NB4 (cell line): ENCODE measurements around the gene PRPH.

Source experiments
- DNase-seq: peaks from one replicate; pipeline ENCODE4 v3.0.0; 2010; ENCODE audit warnings: low read depth
- H3K4me3 ChIP-seq: one replicate; pipeline ENCODE4 v1.5.1; 2011; ENCODE audit warnings: mild to moderate bottlenecking, low read depth, low read length, moderate library complexity
- MYC ChIP-seq: IDR thresholded peaks from 2 replicates; pipeline ENCODE4 v1.6.1; 2011; ENCODE audit warnings: low read depth, low read length
- POLR2A ChIP-seq: IDR thresholded peaks from 2 replicates; pipeline ENCODE4 v1.6.1; 2011; ENCODE audit warnings: mild to moderate bottlenecking; ENCODE audit not compliant: insufficient read length; ENCODE audit errors: extremely low read depth
- TF ChIP-seq, protein P1 (sequence below): IDR thresholded peaks from one replicate; pipeline ENCODE4 v1.5.1; 2012; ENCODE audit warnings: low read depth, low read length
- TF ChIP-seq, protein P2 (sequence below): IDR thresholded peaks from 2 replicates; pipeline ENCODE4 v1.6.1; 2011; ENCODE audit warnings: low read depth, low read length

Gene PRPH

DNA sequence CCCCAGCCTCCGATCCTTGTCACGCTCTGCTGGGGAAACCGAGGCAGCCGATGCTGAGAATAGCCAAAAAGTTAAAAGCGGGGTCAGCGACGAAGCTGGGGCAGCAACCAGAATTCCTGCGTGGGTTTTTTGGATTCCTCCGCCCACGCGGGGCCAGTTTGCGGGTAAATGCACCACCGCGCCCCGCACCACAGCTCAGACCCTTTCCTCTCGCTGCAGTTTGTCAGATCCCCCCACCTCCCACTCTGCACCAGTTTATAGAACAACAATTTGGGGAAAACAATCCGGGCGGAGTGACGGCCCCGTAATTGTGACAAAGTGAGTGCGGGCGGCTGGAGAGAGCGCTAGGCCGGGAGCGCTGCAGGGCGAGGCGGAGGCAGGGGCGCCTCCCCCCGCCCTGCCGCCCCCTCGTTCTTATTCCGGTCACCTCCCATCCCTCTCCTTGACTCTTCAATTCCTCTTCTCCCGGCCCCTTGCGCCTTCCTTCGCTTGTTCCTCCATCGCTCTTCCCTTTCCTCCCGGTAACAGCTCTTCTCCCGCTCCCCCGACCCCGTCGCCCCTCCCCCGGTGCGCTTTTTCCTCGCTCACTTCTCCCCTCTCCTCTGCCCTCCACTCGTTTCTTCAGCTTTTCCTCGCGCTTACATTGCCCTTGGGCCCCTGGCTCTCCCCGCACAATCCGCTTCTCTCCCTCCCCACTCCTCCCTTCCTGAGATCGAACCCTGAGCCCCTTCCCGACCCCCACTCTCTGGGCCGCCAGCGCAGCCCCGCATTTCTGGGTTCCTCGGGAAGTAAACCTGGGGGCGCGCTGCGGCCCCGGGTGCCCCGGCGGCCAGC is 51.1 kb downstream of the PRPH start:
- no peak overlapping the region for H3K4me3 ChIP-seq
- no peak for DNase-seq
- TF ChIP-seq POLR2A = no peak
- TF ChIP-seq, protein P1, sequence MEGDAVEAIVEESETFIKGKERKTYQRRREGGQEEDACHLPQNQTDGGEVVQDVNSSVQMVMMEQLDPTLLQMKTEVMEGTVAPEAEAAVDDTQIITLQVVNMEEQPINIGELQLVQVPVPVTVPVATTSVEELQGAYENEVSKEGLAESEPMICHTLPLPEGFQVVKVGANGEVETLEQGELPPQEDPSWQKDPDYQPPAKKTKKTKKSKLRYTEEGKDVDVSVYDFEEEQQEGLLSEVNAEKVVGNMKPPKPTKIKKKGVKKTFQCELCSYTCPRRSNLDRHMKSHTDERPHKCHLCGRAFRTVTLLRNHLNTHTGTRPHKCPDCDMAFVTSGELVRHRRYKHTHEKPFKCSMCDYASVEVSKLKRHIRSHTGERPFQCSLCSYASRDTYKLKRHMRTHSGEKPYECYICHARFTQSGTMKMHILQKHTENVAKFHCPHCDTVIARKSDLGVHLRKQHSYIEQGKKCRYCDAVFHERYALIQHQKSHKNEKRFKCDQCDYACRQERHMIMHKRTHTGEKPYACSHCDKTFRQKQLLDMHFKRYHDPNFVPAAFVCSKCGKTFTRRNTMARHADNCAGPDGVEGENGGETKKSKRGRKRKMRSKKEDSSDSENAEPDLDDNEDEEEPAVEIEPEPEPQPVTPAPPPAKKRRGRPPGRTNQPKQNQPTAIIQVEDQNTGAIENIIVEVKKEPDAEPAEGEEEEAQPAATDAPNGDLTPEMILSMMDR = no peak
- TF ChIP-seq, protein P2, sequence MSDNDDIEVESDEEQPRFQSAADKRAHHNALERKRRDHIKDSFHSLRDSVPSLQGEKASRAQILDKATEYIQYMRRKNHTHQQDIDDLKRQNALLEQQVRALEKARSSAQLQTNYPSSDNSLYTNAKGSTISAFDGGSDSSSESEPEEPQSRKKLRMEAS = no peak
- no peak for TF ChIP-seq MYC

DNA sequence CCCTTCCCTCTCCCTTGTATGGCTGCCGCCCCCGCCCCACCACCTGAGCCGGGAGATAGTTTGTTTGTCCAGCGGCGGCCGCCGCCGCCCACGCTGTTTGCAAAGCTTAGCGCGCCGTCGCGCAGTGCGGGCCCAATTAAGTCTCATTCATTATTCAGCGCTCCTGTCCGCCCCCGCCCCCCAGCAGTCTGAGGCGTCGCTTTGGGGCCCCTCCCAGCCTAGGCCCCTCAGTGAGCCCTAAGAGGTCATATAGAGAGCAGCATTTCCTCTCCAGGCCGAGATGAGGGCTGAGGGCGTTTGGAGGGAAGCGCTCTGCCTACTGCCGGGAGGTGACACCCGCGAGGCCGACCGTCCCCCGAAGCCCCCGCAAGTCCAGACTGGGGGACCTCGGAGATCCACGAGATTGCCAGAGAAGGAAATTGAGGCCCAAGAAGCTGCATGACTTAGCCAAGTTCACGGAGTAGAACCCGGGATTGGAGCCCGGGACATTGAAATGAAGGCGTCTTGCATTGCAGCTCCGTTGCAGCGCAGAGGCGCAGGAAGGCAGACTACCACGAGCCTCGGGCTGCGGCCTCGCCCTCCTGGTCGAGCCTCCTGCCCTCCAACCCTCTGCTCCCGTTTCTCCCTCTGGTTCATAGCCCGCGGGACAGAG is 51.8 kb downstream of the PRPH start, which contains the start of gene DNAJC22:
TSS of gene DNAJC22 (plus strand) at position 230 of the 652 bp plus-strand sequence. CDS start 1,985 bp downstream, outside the sequence.
- peak within 1 kb of the TSS; percentile 7 for H3K4me3 ChIP-seq
- TF ChIP-seq, protein P2 = no peak
- TF ChIP-seq, protein P1 = peak; percentile 6
- DNase-seq = peak; percentile 62

DNA sequence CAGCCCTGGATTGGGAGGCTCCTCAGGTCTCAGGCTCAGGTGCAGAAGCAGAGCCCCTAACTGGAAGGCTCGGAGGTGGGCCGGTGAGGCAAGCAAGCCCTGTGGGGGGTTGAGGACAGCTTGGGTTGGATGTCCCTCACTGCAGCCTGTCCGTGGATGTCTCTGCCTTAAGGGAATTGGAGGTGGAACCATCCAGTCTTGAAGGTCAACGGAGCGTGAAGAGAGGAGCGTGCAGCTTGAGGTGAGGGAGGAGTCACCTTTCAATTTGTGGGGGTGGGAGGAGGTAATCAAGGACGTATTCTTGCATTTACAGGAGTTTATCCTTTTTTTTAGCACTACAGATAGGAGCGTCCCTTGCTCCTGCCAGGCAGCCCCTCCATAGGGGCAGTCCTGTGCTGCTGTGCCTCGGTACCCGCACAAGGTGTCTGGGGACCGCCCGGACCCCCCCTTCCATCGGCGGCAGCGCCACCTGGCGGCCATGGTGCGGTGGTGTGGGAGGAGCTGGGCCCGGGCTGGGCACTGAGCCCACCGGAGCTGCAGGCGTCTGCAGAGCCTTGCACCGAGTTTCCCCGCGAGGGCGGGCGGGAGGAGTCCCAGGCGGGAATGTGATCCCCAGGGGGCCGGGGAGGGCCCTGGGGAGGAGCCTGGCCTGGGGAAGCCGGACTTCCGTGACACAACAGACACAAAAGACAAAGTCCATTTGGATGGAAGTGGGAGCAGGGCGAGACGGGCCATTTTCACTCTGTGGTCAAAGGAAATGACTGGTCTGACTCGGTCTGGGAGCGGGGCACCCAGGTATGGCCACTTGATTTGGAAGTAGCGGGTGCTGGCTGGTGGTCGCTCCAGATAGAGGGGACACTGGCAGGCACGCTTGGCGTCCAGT is 52.6 kb downstream of the PRPH start:
- TF ChIP-seq, protein P1 = peak; percentile 77
- TF ChIP-seq, protein P2 = no peak
- no peak for TF ChIP-seq MYC
- peak; percentile 74 for DNase-seq
- H3K4me3 ChIP-seq = peak overlapping the region; percentile 7
